Astrocyte (in vitro differentiated cells and primary cell): ENCODE data around the gene LDLRAD1. TPM values are rescaled to one million over a fixed set of nuclear protein-coding genes. Genes with fewer than 3 reads are reported as not detected.
"Not testable (repeated sequence)": the region's sequence is repeated elsewhere in the genome, so short reads cannot be mapped to it uniquely, and the experiment has no call there.

Experiments used
- DNase-seq: peaks from one replicate; pipeline ENCODE4 v3.0.0-alpha.2; 2010; ENCODE audit warnings: low read depth
- FAIRE-seq: peaks from 2 replicates; lab custom pipeline; 2011; peaks lifted over from hg19 to GRCh38; lab: Jason Lieb, UNC
- H2AFZ ChIP-seq: 2 replicates; pipeline ENCODE4 v1.6.0; 2012; ENCODE audit warnings: low read depth, low read length, inconsistent platforms
- H3K27ac ChIP-seq: 2 replicates; pipeline ENCODE4 v1.5.1; 2011; ENCODE audit warnings: low read depth, low read length, inconsistent platforms
- H3K27me3 ChIP-seq: 2 replicates; pipeline ENCODE4 v1.6.0; 2011; ENCODE audit warnings: low read length, inconsistent platforms; ENCODE audit not compliant: insufficient read depth
- H3K36me3 ChIP-seq: 2 replicates; pipeline ENCODE4 v1.5.1; 2011; ENCODE audit warnings: low read length, inconsistent platforms; ENCODE audit not compliant: insufficient read depth
- H3K4me1 ChIP-seq: 2 replicates; pipeline ENCODE4 v1.5.1; 2011; ENCODE audit warnings: low read length, inconsistent platforms; ENCODE audit not compliant: insufficient read depth
- H3K4me2 ChIP-seq: 2 replicates; pipeline ENCODE4 v1.6.0; 2012; ENCODE audit warnings: low read length, inconsistent platforms
- H3K4me3 ChIP-seq: 2 replicates; pipeline ENCODE4 v1.5.1; 2011; ENCODE audit warnings: low read depth, mild to moderate bottlenecking, low read length, inconsistent platforms; ENCODE audit not compliant: insufficient read depth
- H3K79me2 ChIP-seq: 2 replicates; pipeline ENCODE4 v1.6.0; 2012; ENCODE audit warnings: mild to moderate bottlenecking, low read length, inconsistent platforms; ENCODE audit not compliant: insufficient read depth
- H3K9ac ChIP-seq: 2 replicates; pipeline ENCODE4 v1.6.0; 2012; ENCODE audit warnings: mild to moderate bottlenecking, low read length, inconsistent platforms
- H3K9me3 ChIP-seq: 2 replicates; pipeline ENCODE4 v1.5.1; 2012; ENCODE audit warnings: low read depth, mild to moderate bottlenecking, low read length, inconsistent platforms; ENCODE audit not compliant: insufficient read depth
- H4K20me1 ChIP-seq: 2 replicates; pipeline ENCODE4 v1.6.0; 2012; ENCODE audit warnings: low read length, inconsistent platforms; ENCODE audit not compliant: insufficient read depth
- H3K27ac Mint-ChIP-seq: one replicate; pipeline ENCODE4 v1.8.0; 2021; ENCODE audit warnings: mild to moderate bottlenecking, mixed read lengths; ENCODE audit not compliant: unreplicated experiment
- H3K27me3 Mint-ChIP-seq: one replicate; pipeline ENCODE4 v1.8.0; 2021; ENCODE audit warnings: low read depth, mixed read lengths; ENCODE audit not compliant: unreplicated experiment
- H3K36me3 Mint-ChIP-seq: one replicate; pipeline ENCODE4 v1.8.0; 2021; ENCODE audit warnings: low read depth, mixed read lengths; ENCODE audit not compliant: unreplicated experiment
- H3K4me1 Mint-ChIP-seq: one replicate; pipeline ENCODE4 v1.8.0; 2021; ENCODE audit warnings: low read depth, mixed read lengths; ENCODE audit not compliant: unreplicated experiment
- H3K4me3 Mint-ChIP-seq: one replicate; pipeline ENCODE4 v1.8.0; 2021; ENCODE audit warnings: mild to moderate bottlenecking, moderate library complexity, mixed read lengths; ENCODE audit not compliant: unreplicated experiment
- H3K9me3 Mint-ChIP-seq: one replicate; pipeline ENCODE4 v1.8.0; 2021; ENCODE audit warnings: mild to moderate bottlenecking, mixed read lengths; ENCODE audit not compliant: unreplicated experiment
- EZH2 ChIP-seq: IDR thresholded peaks from 2 replicates; pipeline ENCODE4 v1.6.1; 2012; ENCODE audit warnings: mild to moderate bottlenecking, low read length, inconsistent platforms; ENCODE audit not compliant: insufficient read depth
- total RNA-seq: library from RNA; stranded (reverse); gene quantifications from 2 replicates; pipeline ENCODE4 v1.2.1, GENCODE V29; 2021
- TF ChIP-seq, protein P1 (sequence below): IDR thresholded peaks from 2 replicates; pipeline ENCODE4 v1.5.1; 2011; ENCODE audit warnings: low read depth, mild to moderate bottlenecking, inconsistent platforms, low read length, moderate library complexity; ENCODE audit not compliant: insufficient read depth

LDLRAD1 gene
- total RNA-seq, 1 donor from 2014 or later = not detected

DNA sequence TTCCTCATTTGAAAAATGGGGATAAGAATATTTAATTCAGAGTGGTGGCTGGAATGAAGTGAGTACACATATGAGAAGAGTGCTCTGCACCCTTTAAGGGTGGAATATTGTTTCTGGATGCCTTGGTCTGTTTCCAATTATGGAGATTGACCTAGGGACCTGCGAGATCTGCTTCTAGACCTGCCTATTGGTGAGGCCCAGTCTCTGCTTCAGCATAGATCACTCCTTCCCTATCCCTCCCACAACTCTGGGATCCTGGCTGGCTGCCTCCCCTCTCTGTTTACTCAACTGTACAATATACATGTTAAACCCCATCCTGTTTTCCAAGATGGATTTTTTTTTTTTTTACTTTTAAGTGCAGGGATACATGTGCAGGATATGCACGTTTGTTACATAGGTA, 6.4 kb upstream of the LDLRAD1 start:
- H4K20me1 ChIP-seq = no peaks in the 10 kb centered on the region
- H3K9me3 Mint-ChIP-seq = no peaks in the 10 kb centered on the region
- H3K27me3 Mint-ChIP-seq = peaks cover 14% of the 10 kb centered on the region
- H3K4me1 ChIP-seq = no peaks in the 10 kb centered on the region
- TF ChIP-seq, protein P1, sequence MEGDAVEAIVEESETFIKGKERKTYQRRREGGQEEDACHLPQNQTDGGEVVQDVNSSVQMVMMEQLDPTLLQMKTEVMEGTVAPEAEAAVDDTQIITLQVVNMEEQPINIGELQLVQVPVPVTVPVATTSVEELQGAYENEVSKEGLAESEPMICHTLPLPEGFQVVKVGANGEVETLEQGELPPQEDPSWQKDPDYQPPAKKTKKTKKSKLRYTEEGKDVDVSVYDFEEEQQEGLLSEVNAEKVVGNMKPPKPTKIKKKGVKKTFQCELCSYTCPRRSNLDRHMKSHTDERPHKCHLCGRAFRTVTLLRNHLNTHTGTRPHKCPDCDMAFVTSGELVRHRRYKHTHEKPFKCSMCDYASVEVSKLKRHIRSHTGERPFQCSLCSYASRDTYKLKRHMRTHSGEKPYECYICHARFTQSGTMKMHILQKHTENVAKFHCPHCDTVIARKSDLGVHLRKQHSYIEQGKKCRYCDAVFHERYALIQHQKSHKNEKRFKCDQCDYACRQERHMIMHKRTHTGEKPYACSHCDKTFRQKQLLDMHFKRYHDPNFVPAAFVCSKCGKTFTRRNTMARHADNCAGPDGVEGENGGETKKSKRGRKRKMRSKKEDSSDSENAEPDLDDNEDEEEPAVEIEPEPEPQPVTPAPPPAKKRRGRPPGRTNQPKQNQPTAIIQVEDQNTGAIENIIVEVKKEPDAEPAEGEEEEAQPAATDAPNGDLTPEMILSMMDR = no peak
- no peak for TF ChIP-seq EZH2
- H3K27me3 ChIP-seq = peaks cover 2% of the 10 kb centered on the region
- H3K27ac Mint-ChIP-seq = no peak overlapping the region
- H3K79me2 ChIP-seq = no peaks in the 10 kb centered on the region
- FAIRE-seq (no peak), DNase-seq (no peak)
- H3K4me3 Mint-ChIP-seq = no peak overlapping the region
- no peak overlapping the region for H3K27ac ChIP-seq
- no peaks in the 10 kb centered on the region for H3K36me3 ChIP-seq
- no peaks in the 10 kb centered on the region for H3K36me3 Mint-ChIP-seq
- no peak overlapping the region for H2AFZ ChIP-seq
- H3K4me1 Mint-ChIP-seq = peaks cover 8% of the 10 kb centered on the region
- H3K4me2 ChIP-seq = no peak overlapping the region
- H3K4me3 ChIP-seq = no peak overlapping the region
- no peaks in the 10 kb centered on the region for H3K9me3 ChIP-seq
- no peak overlapping the region for H3K9ac ChIP-seq

DNA sequence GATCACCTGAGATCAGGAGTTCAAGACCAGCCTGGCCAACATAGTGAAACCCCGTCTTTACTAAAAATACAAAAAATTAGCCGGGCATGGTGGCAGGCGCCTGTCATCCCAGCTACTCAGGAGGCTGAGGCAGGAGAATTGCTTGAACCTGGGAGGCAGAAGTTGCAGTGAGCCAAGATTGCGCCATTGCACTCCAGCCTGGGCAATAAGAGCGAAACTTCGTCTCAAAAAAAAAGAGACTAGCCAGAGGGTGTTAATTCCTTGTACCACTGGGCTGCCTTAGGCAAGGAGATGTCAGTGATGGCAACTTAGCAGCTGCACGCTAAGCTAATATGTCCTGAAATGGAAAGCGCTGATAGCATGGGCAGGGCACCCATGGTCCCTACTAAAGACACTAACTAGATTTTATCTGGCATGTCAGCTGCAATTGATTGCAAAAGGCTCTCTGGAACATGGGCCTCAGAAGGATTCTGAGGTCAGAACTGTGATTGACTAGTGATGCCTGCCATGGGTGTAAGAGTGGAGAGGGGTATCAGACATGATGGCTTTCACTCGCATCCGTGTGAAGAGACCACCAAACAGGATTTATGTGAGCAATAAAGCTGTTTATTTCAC, 1.7 kb upstream of the LDLRAD1 start:
- peaks cover 12% of the 10 kb centered on the region for H3K27me3 ChIP-seq
- H3K4me3 ChIP-seq, H3K36me3 Mint-ChIP-seq, H3K9me3 ChIP-seq, FAIRE-seq, H3K4me3 Mint-ChIP-seq, H3K9ac ChIP-seq, H3K4me1 ChIP-seq, H3K79me2 ChIP-seq, DNase-seq, H3K4me1 Mint-ChIP-seq, H3K27ac ChIP-seq, H3K27ac Mint-ChIP-seq, H2AFZ ChIP-seq, H3K36me3 ChIP-seq, H3K4me2 ChIP-seq, H4K20me1 ChIP-seq, H3K9me3 Mint-ChIP-seq: not testable (repeated sequence)
- peaks cover 35% of the 10 kb centered on the region for H3K27me3 Mint-ChIP-seq

DNA sequence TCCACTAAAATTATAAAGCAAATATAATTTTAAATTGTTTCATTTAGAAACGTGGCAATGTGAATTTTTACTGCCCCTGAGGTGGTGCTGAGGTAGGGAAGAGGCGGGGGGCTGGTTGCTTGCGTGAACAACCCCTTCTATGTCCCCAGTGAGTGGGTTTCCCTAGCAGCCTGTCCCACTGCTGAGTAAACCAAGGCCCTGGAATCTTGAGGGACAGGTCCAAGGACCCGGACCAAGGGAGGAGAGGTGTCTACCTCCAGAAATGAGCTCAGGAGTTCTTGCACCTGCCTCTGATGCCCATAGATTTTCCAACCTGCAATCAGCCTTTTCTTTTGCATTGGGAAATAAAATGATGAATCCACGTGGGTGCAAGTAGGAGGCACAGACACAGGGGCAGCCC, 649 bp upstream of the LDLRAD1 start:
- Histone ChIP-seq H3K4me3 (no peak overlapping the region), H3K27me3 (peaks cover 16% of the 10 kb centered on the region), H3K9me3 (no peaks in the 10 kb centered on the region), H3K27ac (no peak overlapping the region), H3K9ac (no peak overlapping the region), H3K36me3 (no peaks in the 10 kb centered on the region), H4K20me1 (no peaks in the 10 kb centered on the region), H2AFZ (no peak overlapping the region), H3K4me2 (no peak overlapping the region), H3K4me1 (no peaks in the 10 kb centered on the region), H3K79me2 (no peaks in the 10 kb centered on the region)
- no peak for FAIRE-seq
- Mint-ChIP-seq H3K4me3 (no peak overlapping the region), H3K27me3 (peaks cover 36% of the 10 kb centered on the region), H3K4me1 (no peaks in the 10 kb centered on the region), H3K36me3 (no peaks in the 10 kb centered on the region), H3K9me3 (no peaks in the 10 kb centered on the region), H3K27ac (no peak overlapping the region)
- no peak for DNase-seq
- TF ChIP-seq, protein P1 = no peak
- TF ChIP-seq EZH2 = no peak
